Right renal cortex interstitium (tissue), 3 donors: ENCODE results near the gene SYT15. TPM values are rescaled to one million over a fixed set of nuclear protein-coding genes. Genes with fewer than 3 reads are reported as not detected.

ENCODE experiments used
- DNase-seq, 3 donors: peaks; one replicate each; pipeline ENCODE4 v3.0.0-alpha.2; 2013; ENCODE audit warnings: low read depth in 3 of 3, low spot score in 2 of 3
- polyA plus RNA-seq, 3 donors: library from polyadenylated mRNA; unstranded; fragments of 120-200 nt; gene quantifications; one replicate each; pipeline ENCODE4 v1.2.1, GENCODE V29; 2013; ENCODE audit not compliant: insufficient read length in 3 of 3

SYT15 gene
- polyA plus RNA-seq, 3 donors, result 5.7 to 6.4 (median 6.3) TPM

- no peak for DNase-seq
Measured at GRCh38 chr10:46544989-46545791, 33.7 kb upstream of the SYT15 start.

DNA sequence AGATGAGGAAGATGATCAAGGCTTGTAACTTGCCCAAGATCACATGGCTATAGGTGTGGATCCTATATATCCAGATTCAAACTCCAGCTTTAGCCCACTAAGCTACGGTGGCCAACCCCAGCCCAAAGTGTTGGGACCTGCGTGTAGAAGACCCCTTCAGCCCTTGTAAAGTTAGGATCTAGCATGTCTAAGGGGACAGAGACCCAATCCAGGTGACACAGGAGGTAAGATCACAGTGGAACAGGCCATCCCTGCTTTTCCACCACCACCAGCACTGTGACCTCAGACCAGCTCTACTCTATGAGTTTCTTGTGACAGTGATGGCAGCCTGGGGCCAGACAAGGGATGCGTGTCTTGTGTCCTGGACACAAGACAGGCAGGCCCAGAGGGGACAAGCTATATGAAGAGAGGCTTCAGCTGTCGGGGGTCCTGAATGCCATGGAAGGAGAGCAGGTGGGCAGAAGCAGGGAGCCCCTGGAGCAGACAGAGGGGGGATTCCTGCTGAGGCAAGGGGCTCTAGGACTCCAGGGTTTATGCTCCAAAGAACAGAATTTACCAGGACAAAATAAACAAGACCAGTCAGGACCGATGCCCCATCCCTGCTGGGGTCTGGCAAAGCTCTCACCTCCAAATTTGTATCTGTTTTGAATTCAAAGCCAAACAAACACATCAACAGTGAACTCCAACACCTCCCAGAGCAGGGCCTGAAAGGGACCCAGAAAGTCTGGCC, 32.9 kb upstream of the SYT15 start:
- DNase-seq, result no peak

- DNase-seq, result no peak
Measured at GRCh38 chr10:46546591-46547540, 32.1 kb upstream of the SYT15 start.

DNA sequence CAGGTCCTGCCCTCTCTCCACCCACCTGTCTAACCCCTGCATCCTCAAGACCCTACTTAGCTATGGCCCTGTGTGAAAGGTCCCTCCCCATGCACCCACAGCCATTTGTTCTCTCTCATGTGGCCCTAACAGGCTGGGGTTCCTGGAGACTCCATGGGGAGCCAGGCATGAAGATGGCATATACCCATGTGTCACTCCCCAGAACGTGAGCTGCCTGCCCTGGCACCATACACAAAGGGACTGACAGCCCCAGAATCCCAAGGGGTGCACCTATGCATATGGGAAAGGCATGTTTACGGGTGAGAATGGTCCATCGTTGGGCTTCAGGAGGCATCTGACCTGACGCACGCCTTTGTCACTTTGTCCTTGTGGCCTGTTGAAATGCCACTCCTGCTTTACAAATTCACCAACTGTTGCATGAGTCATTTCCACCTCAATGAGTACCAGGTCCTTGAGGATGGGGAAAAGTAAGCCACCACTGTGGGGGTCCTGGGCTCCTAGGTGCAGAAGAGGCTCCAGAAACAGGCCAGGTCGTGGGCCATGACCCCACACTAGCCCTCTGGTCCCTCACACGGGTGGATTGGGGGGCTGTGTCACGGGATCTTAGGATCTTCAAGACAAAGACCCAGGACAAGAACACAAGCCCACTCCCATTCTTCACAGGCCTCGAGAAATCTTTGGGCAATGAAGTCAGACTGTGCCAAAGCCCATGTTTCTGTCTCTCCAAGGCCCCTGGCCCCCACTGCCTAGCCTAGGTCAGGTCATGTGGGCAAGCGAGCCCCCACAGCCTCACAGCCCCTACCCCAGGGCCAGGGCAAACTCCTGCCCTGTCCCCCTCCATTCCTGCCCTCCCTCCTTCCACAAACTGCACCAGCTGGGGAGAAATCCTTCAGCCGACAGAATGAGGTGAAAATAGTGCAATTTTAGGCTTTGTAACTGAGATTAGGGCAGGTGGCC, 31.1 kb upstream of the SYT15 start:
- DNase-seq, result no peak

DNA sequence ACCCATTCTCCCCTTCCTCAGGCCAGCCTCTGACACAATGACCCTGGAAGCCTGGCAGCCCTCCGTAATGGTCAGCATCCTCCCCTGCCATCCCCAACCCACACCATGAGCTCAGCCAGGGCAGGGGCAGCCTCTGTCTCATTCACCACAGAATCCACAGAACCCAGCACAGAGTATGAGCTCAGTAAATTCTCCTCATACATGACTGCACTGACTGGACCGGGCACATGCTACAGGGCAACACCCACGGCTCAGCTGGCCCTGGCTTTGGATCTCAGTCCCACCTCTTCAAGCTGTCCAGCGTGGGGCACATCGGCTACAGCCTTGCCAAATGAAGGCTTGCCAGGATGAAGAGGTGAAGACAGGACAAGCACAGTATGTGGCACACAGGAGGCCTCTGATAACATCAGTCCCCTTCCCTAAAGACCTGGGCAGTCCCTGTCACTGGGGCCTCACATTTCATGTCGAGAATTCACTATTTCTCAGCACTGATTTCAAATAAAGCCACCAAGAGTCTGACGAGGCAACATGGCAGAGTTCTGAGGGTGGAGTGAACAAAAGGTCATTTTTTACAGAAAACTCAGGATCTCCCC, 30.3 kb upstream of the SYT15 start:
- no peak for DNase-seq

DNA sequence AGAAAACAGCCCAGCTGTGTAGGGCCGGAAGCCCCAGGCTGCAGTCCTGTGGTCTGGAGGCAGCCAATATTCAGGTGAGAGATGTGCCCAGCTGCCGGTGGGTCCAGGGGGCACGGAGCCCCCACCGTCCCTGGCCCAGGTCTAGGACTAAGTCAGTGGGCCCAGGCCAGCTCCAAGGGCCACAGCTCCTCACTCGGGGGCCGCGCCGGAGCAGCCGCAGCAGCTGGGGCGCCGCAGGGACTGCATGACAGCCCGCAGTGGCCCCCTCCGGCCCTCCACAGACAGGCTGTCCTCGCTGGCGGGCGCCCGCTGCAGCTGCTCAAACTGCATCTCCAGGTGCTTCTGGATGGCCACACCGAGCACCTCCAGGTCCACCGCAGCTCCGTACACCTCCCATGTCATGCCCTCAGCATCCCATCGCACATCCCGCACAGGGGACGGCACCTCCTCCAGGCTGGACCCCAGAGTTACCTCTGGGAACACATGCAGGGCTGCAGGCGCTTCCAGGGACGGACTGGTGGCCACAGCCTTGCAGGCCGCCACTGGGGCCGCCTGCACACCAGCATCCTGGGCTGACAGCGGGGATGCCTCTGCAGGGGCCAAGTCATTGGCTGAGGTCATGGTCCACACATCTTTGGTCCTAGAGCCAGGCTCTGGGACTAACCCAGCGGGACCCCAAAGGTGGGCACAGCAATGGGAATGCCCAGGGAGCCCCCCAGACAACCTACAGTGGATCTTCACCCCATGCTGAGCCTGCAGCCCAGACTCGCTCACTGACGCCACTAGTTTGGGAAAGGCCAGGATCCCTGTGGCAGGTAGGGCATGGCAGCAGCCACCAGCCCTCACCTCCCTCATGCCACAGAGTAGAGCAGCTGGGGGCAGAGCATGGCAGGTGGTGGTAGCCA, 29.5 kb upstream of the SYT15 start:
- DNase-seq, result no peak

DNA sequence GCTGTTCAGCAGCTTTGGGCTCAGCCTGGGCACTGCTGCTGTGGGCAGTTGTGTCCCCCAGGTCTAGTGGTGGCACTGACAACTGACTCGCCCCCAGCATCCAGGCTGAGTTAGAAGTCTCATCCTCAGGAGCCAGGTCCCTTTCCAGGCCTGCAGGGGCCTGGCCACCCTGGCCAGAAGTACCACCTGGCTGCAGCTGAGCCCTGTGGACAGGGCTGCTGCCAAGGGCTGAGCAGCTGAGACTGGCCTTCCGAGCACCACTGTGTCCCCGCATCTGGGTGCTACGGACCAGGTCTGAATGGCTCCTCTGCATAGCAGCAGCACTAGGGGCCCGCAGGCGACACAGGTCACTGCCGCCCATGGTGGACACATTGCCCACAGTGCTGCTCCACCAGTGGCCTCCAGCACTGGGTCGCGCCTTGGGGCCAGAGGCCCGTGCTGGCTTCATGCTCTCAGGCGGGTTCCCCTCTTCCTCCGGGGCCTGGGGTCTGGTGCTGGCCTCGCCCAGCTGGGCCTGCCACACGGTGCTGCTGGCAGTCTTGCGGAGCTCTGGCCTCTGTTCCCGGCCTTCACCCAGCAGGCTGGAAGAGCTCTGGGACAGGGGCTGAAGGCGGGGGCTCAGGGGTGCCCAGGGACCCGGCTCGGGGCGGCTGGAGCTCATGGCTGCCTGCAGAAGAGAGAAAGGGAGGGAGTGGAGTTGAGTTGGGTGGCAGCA, 28.7 kb upstream of the SYT15 start:
- no peak for DNase-seq

GRCh38 chr10:46550795-46551700, 27.9 kb upstream of the SYT15 start:
- no peak for DNase-seq

GRCh38 chr10:46551701-46552525, 27.0 kb upstream of the SYT15 start:
- DNase-seq, result no peak

GRCh38 chr10:46552526-46553237, 26.2 kb upstream of the SYT15 start:
- DNase-seq, result no peak

GRCh38 chr10:46553238-46554049, 25.5 kb upstream of the SYT15 start:
- no peak for DNase-seq

DNA sequence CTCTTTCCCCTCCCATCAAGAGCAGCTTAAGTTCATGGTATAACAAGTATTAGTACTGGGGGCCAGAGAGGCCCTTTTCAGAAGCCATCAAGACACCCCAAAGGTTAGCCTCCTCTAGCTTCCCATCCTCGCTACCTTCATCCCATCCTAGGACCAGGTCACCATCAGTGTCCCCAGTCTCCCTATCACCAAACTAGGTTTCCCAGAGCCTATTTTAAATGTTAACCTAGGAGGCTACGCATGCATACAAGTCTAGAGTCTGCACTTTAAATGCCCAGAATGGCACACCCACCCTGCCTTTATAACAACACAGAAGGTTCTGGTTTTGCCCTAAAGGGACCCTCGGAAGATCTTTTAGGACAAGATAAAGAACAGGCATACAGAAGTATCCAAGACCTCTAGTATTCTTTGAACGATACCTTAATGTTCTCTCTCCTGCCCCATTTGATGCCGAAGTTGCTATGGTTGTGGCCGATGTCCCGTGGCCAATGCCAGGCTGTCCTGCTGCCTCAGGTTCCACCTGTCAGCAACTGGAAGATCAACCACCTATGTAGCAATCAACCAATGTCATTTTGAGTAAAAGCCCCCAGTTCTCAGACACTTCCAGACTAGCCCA, 24.7 kb upstream of the SYT15 start:
- DNase-seq, result no peak

GRCh38 chr10:46555366-46555712, 23.6 kb upstream of the SYT15 start:
- no peak for DNase-seq
